HG02885 (cell line): ENCODE measurements around the gene ZDHHC13.

ENCODE experiments used
- ATAC-seq: cut with Tn5 transposase; IDR thresholded peaks from one replicate; pipeline ENCODE4 v1.9.1; 2021; ENCODE audit warnings: mild to moderate bottlenecking; ENCODE audit not compliant: unreplicated experiment, poor library complexity

Gene ZDHHC13

GRCh38 chr11:19163617-19164016 is 46.6 kb downstream of the ZDHHC13 start:
- no peak for ATAC-seq

GRCh38 chr11:19164230-19164855 is 47.4 kb downstream of the ZDHHC13 start:
- no peak for ATAC-seq

GRCh38 chr11:19164881-19165280 is 47.9 kb downstream of the ZDHHC13 start:
- ATAC-seq: no peak

- ATAC-seq: no peak
Measured at GRCh38 chr11:19168090-19168489, 51.1 kb downstream of the ZDHHC13 start.

DNA sequence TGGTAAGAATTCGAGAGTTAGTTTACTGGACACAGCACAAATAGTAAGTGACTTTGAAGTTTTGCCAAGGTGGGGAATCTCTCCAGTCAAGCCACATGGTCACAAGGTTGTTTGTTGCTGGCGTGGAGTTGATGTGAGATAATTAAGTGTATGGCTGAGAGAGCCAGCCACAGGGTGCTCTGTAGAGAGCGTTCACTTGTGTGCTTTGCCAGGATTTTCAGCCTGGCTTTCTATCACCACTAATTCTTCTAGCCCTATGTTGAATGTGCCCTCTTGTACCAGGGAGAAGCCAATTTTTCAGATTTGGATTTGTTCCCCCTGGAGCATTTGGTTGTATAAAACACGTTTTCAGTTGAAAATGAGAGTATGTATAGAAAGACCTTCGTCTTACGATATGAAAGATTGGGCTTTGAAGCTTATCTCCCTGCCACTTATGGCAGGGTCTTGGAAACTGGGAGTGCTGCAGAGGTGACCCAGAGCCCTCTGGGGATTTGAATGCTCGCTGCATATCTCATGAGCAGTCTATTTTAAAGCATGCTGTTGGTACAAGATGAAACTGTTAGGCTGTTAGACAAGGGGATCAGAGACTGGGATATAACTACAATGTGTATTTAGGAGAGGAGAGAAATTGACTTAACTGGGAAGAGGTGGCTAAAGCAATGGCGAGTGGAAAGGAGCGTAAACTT is 56.2 kb downstream of the ZDHHC13 start:
- no peak for ATAC-seq

GRCh38 chr11:19173964-19174638 is 57.1 kb downstream of the ZDHHC13 start:
- ATAC-seq: no peak

DNA sequence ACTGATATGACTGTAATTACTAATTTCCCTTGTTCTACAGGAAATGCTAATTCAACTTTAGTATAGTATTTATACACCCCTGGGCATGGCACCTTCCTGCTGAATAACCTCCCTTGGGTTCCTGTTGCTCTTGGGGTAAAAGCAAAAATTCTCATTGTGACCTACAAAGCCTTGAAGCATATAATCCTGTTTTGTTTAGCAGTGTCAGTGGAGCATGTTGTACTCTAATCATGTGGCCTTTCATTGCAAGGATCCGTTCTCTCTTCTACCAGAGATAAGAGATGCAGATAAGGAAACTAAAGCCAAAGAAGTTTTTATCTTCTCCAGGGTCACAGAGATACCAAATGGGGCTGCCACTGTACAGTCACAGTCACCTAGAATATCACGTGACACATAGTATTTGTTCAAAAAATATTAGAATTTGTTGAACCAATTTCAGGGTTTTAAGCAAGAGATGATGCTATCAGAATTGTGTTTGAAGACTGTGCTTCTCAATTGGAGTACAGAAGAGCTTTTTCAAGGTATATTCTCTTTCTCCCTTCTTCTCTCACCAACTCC is 59.7 kb downstream of the ZDHHC13 start:
- no peak for ATAC-seq

DNA sequence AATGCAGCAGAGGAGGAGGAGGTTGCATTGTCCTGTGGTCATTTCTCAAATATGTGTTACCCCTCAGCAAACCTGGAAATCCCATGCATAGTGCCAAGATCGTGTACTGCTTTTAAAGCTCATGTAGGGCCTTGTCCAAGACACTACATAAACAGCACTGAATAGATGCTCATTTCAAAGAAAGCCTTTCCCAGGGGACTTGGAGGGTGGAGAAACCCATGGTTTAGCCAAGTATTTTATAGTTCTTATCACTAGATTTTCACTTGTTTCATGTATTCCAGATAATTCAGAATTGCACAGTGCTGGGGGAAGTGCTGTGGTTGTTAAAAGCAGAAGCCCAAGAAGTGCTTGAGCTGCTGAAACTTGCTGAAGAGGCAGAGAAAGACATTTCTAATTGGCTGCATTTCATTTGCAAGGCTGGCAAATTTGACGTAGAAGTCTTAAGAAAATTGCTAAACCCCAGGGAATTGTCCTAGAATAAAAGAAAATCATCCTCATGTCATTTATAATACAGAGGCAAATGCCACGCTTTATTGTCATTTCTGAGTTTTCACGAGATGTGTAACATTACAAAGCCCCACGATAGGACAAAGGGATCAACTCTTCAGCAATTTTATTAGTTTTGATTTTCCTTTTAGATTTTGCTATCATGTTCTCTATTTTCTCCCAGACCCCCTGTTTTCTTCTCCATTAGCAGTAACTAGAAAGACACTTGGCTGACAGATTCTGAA is 64.7 kb downstream of the ZDHHC13 start:
- no peak for ATAC-seq

GRCh38 chr11:19183646-19184045 is 66.7 kb downstream of the ZDHHC13 start:
- ATAC-seq: no peak

DNA sequence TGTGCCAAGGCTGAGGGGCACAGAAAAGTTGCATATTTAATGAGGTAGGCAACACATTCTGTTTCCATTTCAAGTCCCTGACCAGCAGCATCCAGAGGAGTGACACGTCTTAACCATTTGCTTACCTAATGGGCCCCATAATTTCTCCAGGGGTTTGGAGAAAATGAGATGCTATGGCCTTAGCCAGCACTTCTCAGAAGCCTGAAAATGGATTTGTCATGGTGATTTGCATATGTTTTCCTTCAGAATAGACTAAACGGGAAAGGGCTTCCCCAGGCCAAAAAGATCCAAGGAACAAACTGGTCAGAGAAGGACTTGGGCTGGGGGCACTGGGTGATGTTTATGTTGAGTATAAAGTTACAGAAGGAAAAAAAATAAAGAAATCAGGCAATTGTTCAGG is 68.1 kb downstream of the ZDHHC13 start:
- no peak for ATAC-seq

DNA sequence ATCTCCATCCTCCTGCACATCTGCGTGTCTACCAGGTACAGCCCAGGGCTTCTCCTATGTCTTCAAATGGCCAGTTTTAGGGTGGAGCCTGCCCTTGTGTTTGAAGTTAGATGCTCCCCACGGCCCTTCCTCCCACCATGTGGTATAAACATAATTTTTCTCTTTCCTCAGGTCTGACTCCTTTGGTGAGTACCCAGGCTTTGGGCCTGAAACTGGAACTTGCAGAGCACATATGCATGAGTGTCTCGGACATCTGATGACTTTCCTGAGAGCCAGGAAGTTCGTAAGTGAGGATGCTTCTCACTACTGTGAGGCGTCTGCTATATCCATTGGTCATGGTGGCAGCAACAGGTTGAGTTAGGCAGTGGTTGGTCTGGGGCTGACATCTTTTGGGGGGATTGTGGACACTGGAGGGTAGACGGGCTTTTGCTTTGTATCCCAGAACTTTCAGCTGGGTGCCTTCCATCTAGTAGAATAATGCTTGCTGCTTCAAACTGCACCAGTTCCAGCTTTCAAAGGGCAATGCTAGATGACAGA is 68.6 kb downstream of the ZDHHC13 start:
- ATAC-seq: no peak

DNA sequence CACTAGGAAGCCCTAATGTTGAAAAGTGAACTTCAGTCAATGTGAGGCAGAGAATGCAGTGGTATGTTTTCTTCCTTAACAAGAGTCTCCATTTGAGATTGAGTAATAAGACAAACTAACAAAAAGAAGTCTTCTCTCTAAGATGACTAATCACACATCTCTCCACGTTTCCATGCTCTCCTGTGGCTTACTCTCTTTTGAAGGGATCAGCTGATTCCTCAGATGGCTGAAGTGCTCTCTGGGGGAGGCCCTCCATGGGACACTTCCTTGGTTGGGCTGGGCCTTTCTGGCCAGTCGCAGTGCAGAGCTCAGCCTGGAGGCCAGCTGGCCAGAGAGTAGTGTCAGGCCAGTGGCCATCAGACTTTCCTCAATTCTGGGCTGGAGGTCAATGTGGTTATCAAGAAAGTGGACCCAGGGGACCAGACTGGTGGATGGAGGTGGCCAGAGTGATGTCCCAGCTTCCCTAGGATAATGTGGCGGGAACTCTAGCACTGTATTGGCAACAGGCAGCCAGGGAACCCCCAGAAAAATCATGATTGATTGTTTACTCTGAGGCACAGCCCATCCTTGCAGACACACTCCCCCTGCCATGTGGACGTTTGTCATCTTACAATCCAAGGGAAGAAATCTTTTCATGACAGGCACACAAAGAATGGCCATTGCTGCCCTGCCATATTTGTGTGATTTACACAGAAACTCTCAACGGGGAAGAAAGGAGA is 70.3 kb downstream of the ZDHHC13 start:
- ATAC-seq: no peak

- ATAC-seq: no peak
Measured at GRCh38 chr11:19187833-19188258, 70.9 kb downstream of the ZDHHC13 start.

- no peak for ATAC-seq
Measured at GRCh38 chr11:19191530-19192169, 74.7 kb downstream of the ZDHHC13 start.

GRCh38 chr11:19193916-19194315 is 76.9 kb downstream of the ZDHHC13 start:
- ATAC-seq: no peak

- ATAC-seq: no peak
Measured at GRCh38 chr11:19194620-19195308, 77.8 kb downstream of the ZDHHC13 start.

DNA sequence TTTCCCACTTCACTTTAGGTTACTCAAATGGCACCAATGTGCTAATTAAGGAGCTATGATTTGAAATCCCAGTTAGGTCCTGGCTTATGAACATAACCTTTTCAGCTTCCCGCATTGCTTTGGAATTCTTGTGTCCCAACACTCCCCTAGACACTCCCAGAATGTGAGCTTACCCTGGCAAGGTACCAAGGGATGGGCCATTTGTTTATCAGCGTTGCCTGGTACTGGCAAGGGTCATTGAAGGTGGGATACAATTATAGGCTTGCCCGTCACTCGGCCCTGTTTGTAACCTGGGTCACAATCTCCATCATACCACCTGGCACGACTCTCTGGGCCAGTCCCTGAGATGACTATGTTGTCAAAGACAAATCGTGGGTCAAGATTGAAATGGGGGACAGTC is 79.5 kb downstream of the ZDHHC13 start:
- ATAC-seq: no peak

GRCh38 chr11:19199048-19199447 is 82.1 kb downstream of the ZDHHC13 start:
- no peak for ATAC-seq

DNA sequence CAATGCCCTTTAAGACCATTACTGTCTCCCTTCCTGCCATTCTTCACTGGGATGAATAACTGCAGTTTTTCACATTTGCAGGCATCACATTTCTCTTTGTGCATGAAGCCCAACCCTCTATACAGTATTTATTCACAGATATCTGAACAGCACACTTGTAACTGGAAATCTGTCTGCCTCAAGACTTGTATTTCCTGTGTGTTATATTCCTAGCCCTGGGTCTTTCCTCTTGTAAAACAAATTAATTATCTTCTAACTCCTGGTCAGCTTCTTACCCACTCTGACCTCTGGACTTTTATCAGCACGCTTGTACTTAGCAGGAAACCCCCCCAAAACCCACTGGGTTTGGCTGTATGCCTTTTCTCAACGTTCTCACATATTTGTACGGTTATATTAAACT is 82.8 kb downstream of the ZDHHC13 start:
- no peak for ATAC-seq
